ENCODE data around the gene ESCO1. TPM values are rescaled to one million over a fixed set of nuclear protein-coding genes. Genes with fewer than 3 reads are reported as not detected.
"Not testable (repeated sequence)": the region's sequence is repeated elsewhere in the genome, so short reads cannot be mapped to it uniquely, and the experiment has no call there.

Gene ESCO1
- total and polyA plus RNA-seq, 2 donors (not counting 1 experiment from before 2014, with no cell fraction given) = 8.5 to 14.2 TPM

DNA sequence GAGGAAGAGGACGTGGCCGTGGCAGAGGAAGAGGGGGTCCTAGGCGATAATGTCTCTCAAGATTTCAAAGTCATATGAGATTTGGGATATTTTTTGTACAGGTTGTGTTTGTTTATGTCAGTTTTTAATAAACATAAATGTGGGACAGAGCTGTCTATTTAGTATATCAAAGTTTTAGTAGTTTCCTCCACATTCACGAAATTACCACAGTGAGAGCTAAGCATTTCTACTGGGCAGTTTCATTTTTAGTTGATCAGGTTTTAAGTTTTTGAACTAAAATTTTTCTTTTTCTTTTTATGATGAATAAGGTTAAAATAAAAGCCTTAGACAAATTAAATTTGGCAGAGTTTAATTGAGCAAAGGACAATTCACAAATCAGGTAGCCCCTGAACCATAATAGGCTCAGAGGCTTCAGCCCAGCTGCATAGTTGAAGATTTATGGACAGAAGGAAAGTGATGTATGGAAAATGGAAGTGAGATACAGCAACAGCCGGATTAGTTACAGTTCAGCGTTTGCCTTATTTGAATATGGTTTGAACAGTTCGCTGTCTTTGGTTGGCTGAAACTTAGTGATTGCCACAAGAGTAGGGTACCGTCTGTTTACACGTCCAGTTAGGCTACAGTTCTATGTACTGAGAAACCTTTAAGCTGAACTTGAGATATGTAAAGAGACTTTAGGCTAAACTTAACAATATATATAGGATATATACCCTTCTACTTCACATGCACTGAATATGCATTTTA, 28.8 kb upstream of the ESCO1 start:
- no peak for TF ChIP-seq EZH2 (IDR thresholded peaks at IDR 0.05; ENCODE audit: low read length, missing control alignments)
- TF ChIP-seq, protein P1, sequence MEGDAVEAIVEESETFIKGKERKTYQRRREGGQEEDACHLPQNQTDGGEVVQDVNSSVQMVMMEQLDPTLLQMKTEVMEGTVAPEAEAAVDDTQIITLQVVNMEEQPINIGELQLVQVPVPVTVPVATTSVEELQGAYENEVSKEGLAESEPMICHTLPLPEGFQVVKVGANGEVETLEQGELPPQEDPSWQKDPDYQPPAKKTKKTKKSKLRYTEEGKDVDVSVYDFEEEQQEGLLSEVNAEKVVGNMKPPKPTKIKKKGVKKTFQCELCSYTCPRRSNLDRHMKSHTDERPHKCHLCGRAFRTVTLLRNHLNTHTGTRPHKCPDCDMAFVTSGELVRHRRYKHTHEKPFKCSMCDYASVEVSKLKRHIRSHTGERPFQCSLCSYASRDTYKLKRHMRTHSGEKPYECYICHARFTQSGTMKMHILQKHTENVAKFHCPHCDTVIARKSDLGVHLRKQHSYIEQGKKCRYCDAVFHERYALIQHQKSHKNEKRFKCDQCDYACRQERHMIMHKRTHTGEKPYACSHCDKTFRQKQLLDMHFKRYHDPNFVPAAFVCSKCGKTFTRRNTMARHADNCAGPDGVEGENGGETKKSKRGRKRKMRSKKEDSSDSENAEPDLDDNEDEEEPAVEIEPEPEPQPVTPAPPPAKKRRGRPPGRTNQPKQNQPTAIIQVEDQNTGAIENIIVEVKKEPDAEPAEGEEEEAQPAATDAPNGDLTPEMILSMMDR (conservative IDR thresholded peaks at IDR 0.05 in 1 of 2, IDR thresholded peaks at IDR 0.05 in 1 of 2; ENCODE audit: low read depth in 1 of 2, low read length in 2 of 2) = no peak
- H3K9me3 ChIP-seq (ENCODE audit: control insufficient read depth, insufficient read depth, low read depth, low read length) = no peaks in the 10 kb centered on the region
- no peak overlapping the region for H3K9ac ChIP-seq (ENCODE audit: insufficient read depth, low read length)
- no peak overlapping the region for H3K27ac ChIP-seq (ENCODE audit: insufficient read depth, low read length)
- H2AFZ ChIP-seq (ENCODE audit: low read length) = no peak overlapping the region
- H3K27me3 ChIP-seq (ENCODE audit: control insufficient read depth, insufficient read depth, low read length) = no peaks in the 10 kb centered on the region
- H3K4me1 ChIP-seq (ENCODE audit: control insufficient read depth, extremely low read depth, insufficient read depth, low read length) = no peaks in the 10 kb centered on the region
- peaks cover 6% of the 10 kb centered on the region for H3K79me2 ChIP-seq (ENCODE audit: control insufficient read depth, insufficient read depth, low read length)
- H3K4me2 ChIP-seq (ENCODE audit: extremely low read depth, insufficient read depth, low read length) = no peak overlapping the region
- DNase-seq (ENCODE audit: low read depth in 2 of 2) = no peak
- H3K4me3 ChIP-seq (replicated peaks in 1 of 4; ENCODE audit: control extremely low read depth in 1 of 4, insufficient read depth in 1 of 4, low read depth in 3 of 4, low read length in 4 of 4) = no peak overlapping the region
- H3K36me3 ChIP-seq (ENCODE audit: control insufficient read depth, insufficient read depth, low read length) = peaks cover 4% of the 10 kb centered on the region
- H4K20me1 ChIP-seq (ENCODE audit: control insufficient read depth, extremely low read depth, insufficient read depth, low read length) = no peaks in the 10 kb centered on the region

DNA sequence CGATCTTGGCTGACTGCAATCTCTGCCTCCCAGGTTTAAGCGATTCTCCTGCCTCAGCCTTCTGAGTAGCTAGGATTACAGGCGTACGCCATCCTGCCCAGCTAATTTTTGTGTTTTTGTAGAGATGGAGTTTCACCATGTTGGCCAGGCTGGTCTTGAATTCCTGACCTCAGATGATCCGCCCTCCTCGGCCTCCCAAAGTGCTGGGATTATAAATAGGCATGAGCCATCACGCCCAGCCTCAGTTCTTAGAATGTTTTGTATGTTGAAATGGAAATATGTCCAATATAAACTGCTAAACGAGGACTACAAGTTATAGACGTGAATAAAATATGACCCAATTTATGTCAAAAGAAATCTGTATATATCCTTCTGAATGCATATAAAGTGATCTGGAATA, 21.1 kb upstream of the ESCO1 start:
- not testable (repeated sequence) for H2AFZ ChIP-seq (ENCODE audit: low read length); H3K4me1 ChIP-seq (ENCODE audit: control insufficient read depth, extremely low read depth, insufficient read depth, low read length); DNase-seq (ENCODE audit: low read depth in 2 of 2); H3K36me3 ChIP-seq (ENCODE audit: control insufficient read depth, insufficient read depth, low read length); H3K27ac ChIP-seq (ENCODE audit: insufficient read depth, low read length); H4K20me1 ChIP-seq (ENCODE audit: control insufficient read depth, extremely low read depth, insufficient read depth, low read length); H3K9me3 ChIP-seq (ENCODE audit: control insufficient read depth, insufficient read depth, low read depth, low read length); H3K4me2 ChIP-seq (ENCODE audit: extremely low read depth, insufficient read depth, low read length); H3K4me3 ChIP-seq (replicated peaks in 1 of 4; ENCODE audit: control extremely low read depth in 1 of 4, insufficient read depth in 1 of 4, low read depth in 3 of 4, low read length in 4 of 4); H3K9ac ChIP-seq (ENCODE audit: insufficient read depth, low read length); H3K27me3 ChIP-seq (ENCODE audit: control insufficient read depth, insufficient read depth, low read length)
- H3K79me2 ChIP-seq (ENCODE audit: control insufficient read depth, insufficient read depth, low read length) = peaks cover 63% of the 10 kb centered on the region

DNA sequence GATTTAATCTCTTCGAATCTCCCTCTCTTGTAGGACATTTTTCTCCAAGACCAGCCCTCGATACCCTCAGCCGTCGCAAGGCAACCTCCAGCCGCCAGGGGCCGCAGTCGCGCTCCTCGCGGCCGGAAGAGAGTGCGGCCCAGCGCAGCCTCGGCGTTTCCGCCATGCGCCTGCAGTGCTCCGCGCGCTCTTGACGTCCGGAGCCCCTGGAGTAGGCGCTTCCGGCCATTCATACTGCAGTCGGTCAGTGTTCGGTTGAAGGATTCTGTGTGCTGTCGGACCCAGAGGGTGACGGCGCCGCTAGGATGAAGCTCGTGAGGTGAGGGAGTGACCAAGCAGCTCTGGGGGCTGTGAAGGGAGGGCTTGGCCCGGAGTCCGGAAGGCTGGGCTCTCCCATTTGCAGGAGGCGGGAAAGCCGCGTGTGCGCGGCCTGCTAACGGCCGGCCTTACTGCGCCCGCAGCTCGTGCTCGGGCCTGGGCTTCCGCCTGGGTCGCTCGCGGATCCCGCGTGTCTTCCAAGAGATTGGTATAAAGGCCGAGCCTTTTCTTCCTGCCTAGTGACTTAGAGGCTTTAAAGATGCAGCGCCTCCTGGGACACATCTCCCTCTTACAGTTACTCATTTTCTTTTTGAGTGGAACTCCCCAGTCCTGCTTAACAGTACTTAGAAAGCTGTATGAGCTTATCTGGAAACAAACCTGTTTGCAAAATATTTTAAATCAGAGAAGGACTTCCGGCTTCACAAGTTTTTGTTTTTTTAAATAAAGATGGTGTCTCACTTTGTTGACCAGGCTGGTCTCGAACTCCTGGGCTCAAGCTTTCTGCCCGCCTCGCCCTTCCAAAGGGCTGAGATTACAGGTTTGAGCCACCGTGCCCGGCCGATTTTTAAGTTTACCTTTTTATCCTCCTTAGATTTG, 11.9 kb upstream of the ESCO1 start, which contains the start of gene SNRPD1:
TSS of gene SNRPD1 (plus strand) at position 190 of the 915 bp plus-strand sequence. CDS start at position 306, 116 bp downstream.
- TF ChIP-seq, protein P1 (conservative IDR thresholded peaks at IDR 0.05 in 1 of 2, IDR thresholded peaks at IDR 0.05 in 1 of 2; ENCODE audit: low read depth in 1 of 2, low read length in 2 of 2) = peak; percentile 91 to 94
- TF ChIP-seq EZH2 (IDR thresholded peaks at IDR 0.05; ENCODE audit: low read length, missing control alignments) = no peak
- H3K79me2 ChIP-seq (ENCODE audit: control insufficient read depth, insufficient read depth, low read length) = peaks cover 49% of the 10 kb centered on the region
- H4K20me1 ChIP-seq (ENCODE audit: control insufficient read depth, extremely low read depth, insufficient read depth, low read length) = no peaks in the 10 kb centered on the region
- H3K9me3 ChIP-seq (ENCODE audit: control insufficient read depth, insufficient read depth, low read depth, low read length) = no peaks in the 10 kb centered on the region
- peak within 1 kb of the TSS; percentile 78 to 100 (median 92) for H3K4me3 ChIP-seq (replicated peaks in 1 of 4; ENCODE audit: control extremely low read depth in 1 of 4, insufficient read depth in 1 of 4, low read depth in 3 of 4, low read length in 4 of 4)
- peak within 1 kb of the TSS; percentile 89 for H2AFZ ChIP-seq (ENCODE audit: low read length)
- H3K36me3 ChIP-seq (ENCODE audit: control insufficient read depth, insufficient read depth, low read length) = no peaks in the 10 kb centered on the region
- H3K9ac ChIP-seq (ENCODE audit: insufficient read depth, low read length) = peak within 1 kb of the TSS; percentile 86
- H3K27ac ChIP-seq (ENCODE audit: insufficient read depth, low read length) = peak within 1 kb of the TSS; percentile 96
- H3K4me2 ChIP-seq (ENCODE audit: extremely low read depth, insufficient read depth, low read length) = peak within 1 kb of the TSS; percentile 90
- H3K27me3 ChIP-seq (ENCODE audit: control insufficient read depth, insufficient read depth, low read length) = no peaks in the 10 kb centered on the region
- peak; percentile 92 for DNase-seq (ENCODE audit: low read depth in 2 of 2)
- no peaks in the 10 kb centered on the region for H3K4me1 ChIP-seq (ENCODE audit: control insufficient read depth, extremely low read depth, insufficient read depth, low read length)

DNA sequence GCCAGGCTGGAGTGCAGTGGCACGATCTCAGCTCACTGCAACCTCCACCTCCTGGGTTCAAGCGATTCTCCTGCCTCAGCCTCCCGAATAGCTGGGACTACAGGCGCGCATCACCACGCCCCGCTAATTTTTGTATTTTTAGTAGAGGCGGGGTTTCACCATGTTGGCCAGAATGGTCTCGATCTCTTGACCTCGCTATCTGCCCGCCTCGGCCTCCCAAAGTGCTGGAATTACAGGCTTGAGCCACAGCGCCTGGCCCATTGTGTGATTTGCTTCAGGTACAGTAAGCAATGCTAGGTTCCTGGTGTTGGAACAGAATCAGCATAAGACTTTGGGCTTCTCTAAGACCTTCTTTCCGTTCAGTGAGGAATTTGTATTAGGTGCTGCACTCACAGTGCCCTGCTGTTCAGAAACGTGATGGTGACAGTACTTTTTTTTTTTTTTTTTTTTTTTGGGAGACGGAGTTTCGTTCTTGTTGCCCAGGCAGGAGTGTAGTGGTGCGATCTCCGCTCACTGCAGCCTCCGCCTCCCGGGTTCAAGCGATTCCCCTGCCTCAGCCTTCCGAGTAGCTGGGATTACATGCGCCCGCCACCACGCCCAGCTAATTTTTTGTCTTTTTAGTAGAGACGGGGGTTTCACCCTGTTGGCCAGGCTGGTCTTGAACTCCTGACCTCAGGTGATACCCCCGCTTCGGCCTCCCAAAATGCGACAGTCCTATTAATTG, 11.1 kb upstream of the ESCO1 start:
- peak overlapping the region; percentile 90 for H3K4me2 ChIP-seq (ENCODE audit: extremely low read depth, insufficient read depth, low read length)
- DNase-seq (ENCODE audit: low read depth in 2 of 2) = not testable (repeated sequence)
- peak overlapping the region; percentile 86 for H3K9ac ChIP-seq (ENCODE audit: insufficient read depth, low read length)

More for the DNA sequence above, 11.1 kb upstream of the ESCO1 start:
- not testable (repeated sequence) for H3K27me3 ChIP-seq (ENCODE audit: control insufficient read depth, insufficient read depth, low read length); H3K4me1 ChIP-seq (ENCODE audit: control insufficient read depth, extremely low read depth, insufficient read depth, low read length); H3K9me3 ChIP-seq (ENCODE audit: control insufficient read depth, insufficient read depth, low read depth, low read length); H3K27ac ChIP-seq (ENCODE audit: insufficient read depth, low read length); H4K20me1 ChIP-seq (ENCODE audit: control insufficient read depth, extremely low read depth, insufficient read depth, low read length); H3K36me3 ChIP-seq (ENCODE audit: control insufficient read depth, insufficient read depth, low read length)
- Histone ChIP-seq H3K79me2 (ENCODE audit: control insufficient read depth, insufficient read depth, low read length) (peaks cover 41% of the 10 kb centered on the region), H2AFZ (ENCODE audit: low read length) (peak overlapping the region; percentile 69), H3K4me3 (replicated peaks in 1 of 4; ENCODE audit: control extremely low read depth in 1 of 4, insufficient read depth in 1 of 4, low read depth in 3 of 4, low read length in 4 of 4) (peak overlapping the region in 3 of 4 experiments; percentile 45 to 98 (median 78))
